HepG2 (cell line): Measurements from ENCODE around the gene SNAP23. TPM values are rescaled to one million over a fixed set of nuclear protein-coding genes. Genes with fewer than 3 reads are reported as not detected.
A peak's percentile ranks its signal among the peaks of the same experiment; 100 is the strongest.

Experiments
- AKAP8 ChIP-seq: sonication (generic); formaldehyde crosslinking; IDR thresholded peaks from 2 replicates; pipeline ENCODE4 v1.5.1; 2020; ENCODE audit warnings: mild to moderate bottlenecking, missing genetic modification reagents
- ASH2L ChIP-seq: fragments of 300-600, 200-600 bp; sonication (generic); IDR thresholded peaks from 2 replicates; pipeline ENCODE4 v1.7.0; 2017; ENCODE audit warnings: low read depth, mild to moderate bottlenecking, moderate library complexity, mixed read lengths, low read length; ENCODE audit not compliant: insufficient read length
- ELF3 ChIP-seq: IDR thresholded peaks from 2 replicates; pipeline ENCODE4 v1.6.1; 2016; ENCODE audit warnings: missing genetic modification reagents, missing compliant biosample characterization
- HDAC1 ChIP-seq: sonication (generic); formaldehyde crosslinking; IDR thresholded peaks from 2 replicates; pipeline ENCODE4 v1.5.1; 2020; ENCODE audit warnings: mild to moderate bottlenecking, missing genetic modification reagents
- LCORL ChIP-seq, 2 experiments: fragments of 450-650 bp in 1 of 2; sonication (generic) in 1 of 2; formaldehyde crosslinking in 1 of 2; IDR thresholded peaks; 2 replicates each; pipeline versions ENCODE4 v1.5.0 to v1.6.1; 2017 to 2020; ENCODE audit warnings: antibody characterized with exemption in 1 of 2, missing genetic modification reagents in 1 of 2
- MEIS1 ChIP-seq: sonication (generic); formaldehyde crosslinking; IDR thresholded peaks from 2 replicates; pipeline ENCODE4 v1.9.0; 2021; ENCODE audit warnings: mild to moderate bottlenecking, missing genetic modification reagents, moderate library complexity, borderline replicate concordance
- PPARG ChIP-seq: conservative IDR thresholded peaks from 2 replicates; pipeline ENCODE4 v1.6.1; 2016; ENCODE audit warnings: missing biosample characterization, missing genetic modification reagents
- REXO4 ChIP-seq: sonication (generic); formaldehyde crosslinking; IDR thresholded peaks from 2 replicates; pipeline ENCODE4 v1.8.0; 2022; ENCODE audit warnings: missing genetic modification reagents, mild to moderate bottlenecking, borderline replicate concordance
- SP1 ChIP-seq, 2 experiments: fragments of 450-650 bp in 1 of 2; sonication (generic) in 1 of 2; formaldehyde crosslinking in 1 of 2; IDR thresholded peaks; 2 replicates each; pipeline versions ENCODE4 v1.4.0 to v1.6.1; 2016 to 2020; ENCODE audit warnings: missing genetic modification reagents in 1 of 2
- TGIF2 ChIP-seq: IDR thresholded peaks from 2 replicates; pipeline ENCODE4 v1.6.1; 2016; ENCODE audit warnings: control low read depth, missing compliant biosample characterization
- ZBTB3 ChIP-seq: sonication (generic); formaldehyde crosslinking; IDR thresholded peaks from 2 replicates; pipeline ENCODE4 v1.4.0; 2020; ENCODE audit warnings: low read depth, mild to moderate bottlenecking, moderate library complexity, missing genetic modification reagents, borderline replicate concordance
- ZBTB7A ChIP-seq: sonication (generic); formaldehyde crosslinking; IDR thresholded peaks from 2 replicates; pipeline ENCODE4 v1.8.0; 2022; ENCODE audit warnings: mild to moderate bottlenecking, missing genetic modification reagents
- ZFP36L1 ChIP-seq: sonication (generic); formaldehyde crosslinking; IDR thresholded peaks from 2 replicates; pipeline ENCODE4 v1.8.0; 2022; ENCODE audit warnings: mild to moderate bottlenecking, missing genetic modification reagents, moderate library complexity
- ZFP90 ChIP-seq: sonication (generic); formaldehyde crosslinking; IDR thresholded peaks from 2 replicates; pipeline ENCODE4 v1.8.0; 2022; ENCODE audit warnings: missing genetic modification reagents, mild to moderate bottlenecking, inconsistent platforms, borderline replicate concordance
- ZFX ChIP-seq: sonication (generic); formaldehyde crosslinking; IDR thresholded peaks from 2 replicates; pipeline ENCODE4 v1.4.0; 2020; ENCODE audit warnings: mild to moderate bottlenecking, low read depth, missing genetic modification reagents, moderate library complexity
- ZNF160 ChIP-seq: sonication (generic); formaldehyde crosslinking; IDR thresholded peaks from 2 replicates; pipeline ENCODE4 v1.8.0; 2022; ENCODE audit warnings: mild to moderate bottlenecking, inconsistent platforms, missing genetic modification reagents
- ZNF225 ChIP-seq: sonication (generic); formaldehyde crosslinking; IDR thresholded peaks from 2 replicates; pipeline ENCODE4 v1.4.0; 2020; ENCODE audit warnings: mild to moderate bottlenecking, missing genetic modification reagents
- ZNF546 ChIP-seq: sonication (generic); formaldehyde crosslinking; conservative IDR thresholded peaks from 2 replicates; pipeline ENCODE4 v1.8.1; 2023; ENCODE audit warnings: mild to moderate bottlenecking, missing genetic modification reagents
- ZNF724P ChIP-seq: sonication (generic); formaldehyde crosslinking; IDR thresholded peaks from 2 replicates; pipeline ENCODE4 v1.8.0; 2022; ENCODE audit warnings: missing genetic modification reagents, borderline replicate concordance
- ZNF749 ChIP-seq: sonication (generic); formaldehyde crosslinking; IDR thresholded peaks from 2 replicates; pipeline ENCODE4 v1.8.0; 2022; ENCODE audit warnings: mild to moderate bottlenecking, missing genetic modification reagents, moderate library complexity, borderline replicate concordance
- polyA plus RNA-seq, 8 experiments: library from polyadenylated mRNA; depleted of rRNA in 3 of 8; stranded (reverse) in 7 of 8; unstranded in 1 of 8; fragments of >200 nt; fragmentation: Illumina TruSeq in 4 of 8; extraction: Trizol in 4 of 8; gene quantifications; 2 replicates each; pipeline versions ENCODE4 v1.2.1 to v1.2.3, GENCODE V29; 2011 to 2016; ENCODE audit warnings: low read depth in 4 of 8, missing spikeins in 1 of 8, mixed read lengths in 1 of 8; ENCODE audit not compliant: insufficient read depth in 1 of 8
- total RNA-seq, 5 experiments: library from RNA; depleted of rRNA; stranded (reverse); fragments of >200 nt; fragmentation: Illumina TruSeq; extraction: Trizol; gene quantifications; 2 replicates each; pipeline ENCODE4 v1.2.3, GENCODE V29; 2016; ENCODE audit warnings: low read depth in 1 of 5
- TF ChIP-seq, protein P1 (sequence below): sonication (generic); formaldehyde crosslinking; IDR thresholded peaks from 2 replicates; pipeline ENCODE4 v1.8.1; 2023; ENCODE audit warnings: mild to moderate bottlenecking, missing genetic modification reagents, borderline replicate concordance
- TF ChIP-seq, protein P2 (sequence below): sonication (generic); formaldehyde crosslinking; IDR thresholded peaks from 2 replicates; pipeline ENCODE4 v1.4.0; 2020; ENCODE audit warnings: mild to moderate bottlenecking, low read depth, missing genetic modification reagents
- TF ChIP-seq, protein P3 (sequence below): sonication (generic); formaldehyde crosslinking; IDR thresholded peaks from 2 replicates; pipeline ENCODE4 v1.4.0; 2020; ENCODE audit warnings: missing genetic modification reagents

Gene SNAP23
- total and polyA plus RNA-seq, 2 of the 13 experiments (the other 11 are each of a cell fraction or from before 2014, with no cell fraction given): 37.0 to 101 TPM

DNA sequence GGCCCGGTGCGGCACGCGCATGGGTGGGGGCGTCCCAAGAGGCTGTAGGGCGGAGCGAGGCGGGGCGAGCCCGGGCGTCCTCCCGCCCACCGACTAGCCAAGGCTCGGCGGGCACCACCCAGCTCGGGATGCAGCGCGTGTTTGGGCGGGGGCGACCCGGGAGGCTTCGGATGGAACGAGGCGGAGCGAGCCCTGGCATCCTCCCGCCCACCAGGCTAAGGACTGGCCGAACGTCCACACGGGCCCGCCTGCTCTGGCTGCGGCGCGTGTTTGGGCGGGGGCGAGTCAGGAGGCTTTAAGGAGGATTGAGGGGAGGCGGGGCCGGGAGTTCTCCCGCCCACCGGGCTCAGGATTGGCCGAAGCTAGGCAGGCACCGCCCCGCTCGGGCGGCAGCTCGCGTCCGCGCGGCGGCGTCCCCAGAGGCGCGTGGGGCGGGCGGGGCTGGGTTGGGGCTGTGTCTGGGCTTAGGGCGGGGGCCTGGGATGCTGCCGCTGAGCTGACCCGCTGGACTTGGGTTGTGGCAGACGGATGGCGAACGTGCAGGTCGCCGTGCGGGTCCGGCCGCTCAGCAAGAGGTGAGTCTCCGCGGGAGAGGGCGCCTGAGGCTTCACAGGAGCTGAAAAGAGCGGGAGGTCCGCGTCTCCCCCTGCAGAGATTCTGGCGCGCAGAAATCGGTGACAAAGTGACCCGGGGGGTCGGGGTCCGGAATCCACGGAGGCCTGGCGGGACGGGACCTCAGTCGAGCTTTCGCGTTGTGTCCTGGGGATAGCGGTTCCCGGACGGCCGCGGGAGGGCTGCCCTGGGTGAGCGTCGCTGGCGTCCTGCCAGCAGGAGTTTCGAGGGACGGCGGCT is 80.0 kb downstream of the SNAP23 start, which contains the start of gene STARD9 (continued):
- TF ChIP-seq MEIS1 (CRISPR knock-in tag) (peak; percentile 34; the same call in 1 of the 2 replicates), ZNF724P (CRISPR knock-in tag) (0 out of 2 replicates have a peak, but pooled peaks have one; percentile 42), SP1 (IDR thresholded peaks at IDR 0.05) (no peak; the same call in 1 of the 2 replicates), SP1 (CRISPR knock-in tag; IDR thresholded peaks at IDR 0.05) (peak; percentile 71; the same call in 1 of the 2 replicates), ZFP36L1 (no peak; the same call in 1 of the 2 replicates), ZBTB3 (CRISPR knock-in tag) (0 out of 2 replicates have a peak, but pooled peaks have one; percentile 50), HDAC1 (CRISPR knock-in tag) (peak; percentile 5; the same call in 1 of the 2 replicates), REXO4 (CRISPR knock-in tag) (peak; percentile 80; the same call in 1 of the 2 replicates), ZNF749 (CRISPR knock-in tag) (0 out of 2 replicates have a peak, but pooled peaks have one; percentile 66), ASH2L (peak; percentile 60), ELF3 (peak; percentile 77), AKAP8 (0 out of 2 replicates have a peak, but pooled peaks have one; percentile 54), PPARG (CRISPR knock-in tag) (no peak), ZFP90 (0 out of 2 replicates have a peak, but pooled peaks have one; percentile 38), LCORL (IDR thresholded peaks at IDR 0.05) (no peak), LCORL (CRISPR knock-in tag; IDR thresholded peaks at IDR 0.05) (peak; percentile 88), ZNF225 (CRISPR knock-in tag) (peak; percentile 87), ZNF546 (CRISPR knock-in tag) (peak; percentile 94), ZFX (CRISPR knock-in tag) (peak; percentile 75), ZBTB7A (CRISPR knock-in tag) (peak; percentile 34; the same call in 1 of the 2 replicates), ZNF160 (CRISPR knock-in tag) (no peak), TGIF2 (CRISPR knock-in tag) (peak; percentile 20; the same call in 1 of the 2 replicates)
- TF ChIP-seq, protein P1, sequence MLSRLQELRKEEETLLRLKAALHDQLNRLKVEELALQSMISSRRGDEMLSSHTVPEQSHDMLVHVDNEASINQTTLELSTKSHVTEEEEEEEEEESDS (CRISPR knock-in tag): no peak
- TF ChIP-seq, protein P2, sequence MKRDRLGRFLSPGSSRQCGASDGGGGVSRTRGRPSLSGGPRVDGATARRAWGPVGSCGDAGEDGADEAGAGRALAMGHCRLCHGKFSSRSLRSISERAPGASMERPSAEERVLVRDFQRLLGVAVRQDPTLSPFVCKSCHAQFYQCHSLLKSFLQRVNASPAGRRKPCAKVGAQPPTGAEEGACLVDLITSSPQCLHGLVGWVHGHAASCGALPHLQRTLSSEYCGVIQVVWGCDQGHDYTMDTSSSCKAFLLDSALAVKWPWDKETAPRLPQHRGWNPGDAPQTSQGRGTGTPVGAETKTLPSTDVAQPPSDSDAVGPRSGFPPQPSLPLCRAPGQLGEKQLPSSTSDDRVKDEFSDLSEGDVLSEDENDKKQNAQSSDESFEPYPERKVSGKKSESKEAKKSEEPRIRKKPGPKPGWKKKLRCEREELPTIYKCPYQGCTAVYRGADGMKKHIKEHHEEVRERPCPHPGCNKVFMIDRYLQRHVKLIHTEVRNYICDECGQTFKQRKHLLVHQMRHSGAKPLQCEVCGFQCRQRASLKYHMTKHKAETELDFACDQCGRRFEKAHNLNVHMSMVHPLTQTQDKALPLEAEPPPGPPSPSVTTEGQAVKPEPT (CRISPR knock-in tag): peak; percentile 54; the same call in 1 of the 2 replicates
- TF ChIP-seq, protein P3, sequence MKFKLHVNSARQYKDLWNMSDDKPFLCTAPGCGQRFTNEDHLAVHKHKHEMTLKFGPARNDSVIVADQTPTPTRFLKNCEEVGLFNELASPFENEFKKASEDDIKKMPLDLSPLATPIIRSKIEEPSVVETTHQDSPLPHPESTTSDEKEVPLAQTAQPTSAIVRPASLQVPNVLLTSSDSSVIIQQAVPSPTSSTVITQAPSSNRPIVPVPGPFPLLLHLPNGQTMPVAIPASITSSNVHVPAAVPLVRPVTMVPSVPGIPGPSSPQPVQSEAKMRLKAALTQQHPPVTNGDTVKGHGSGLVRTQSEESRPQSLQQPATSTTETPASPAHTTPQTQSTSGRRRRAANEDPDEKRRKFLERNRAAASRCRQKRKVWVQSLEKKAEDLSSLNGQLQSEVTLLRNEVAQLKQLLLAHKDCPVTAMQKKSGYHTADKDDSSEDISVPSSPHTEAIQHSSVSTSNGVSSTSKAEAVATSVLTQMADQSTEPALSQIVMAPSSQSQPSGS (CRISPR knock-in tag): peak; percentile 18; the same call in 1 of the 2 replicates
